HepG2 (cell line): ENCODE results near the gene PTPN5.

Experiments
- ARNTL ChIP-seq: sonication (generic); formaldehyde crosslinking; IDR thresholded peaks from 2 replicates; pipeline ENCODE4 v1.4.0; 2020; ENCODE audit warnings: mild to moderate bottlenecking, missing genetic modification reagents
- CTCF ChIP-seq: sonication (generic); formaldehyde crosslinking; IDR thresholded peaks from 2 replicates; pipeline ENCODE4 v1.5.0; 2020; ENCODE audit warnings: mild to moderate bottlenecking, missing genetic modification reagents, moderate library complexity
- EP300 ChIP-seq, 3 experiments: sonication (generic) in 1 of 3; formaldehyde crosslinking in 1 of 3; IDR thresholded peaks; 2 replicates each; pipeline versions ENCODE4 v1.5.1 to v1.6.1; 2011 to 2020; ENCODE audit warnings: low read depth in 2 of 3, low read length in 2 of 3, borderline replicate concordance in 1 of 3, improper control_type of control experiment in 1 of 3, mild to moderate bottlenecking in 1 of 3, missing genetic modification reagents in 1 of 3, moderate library complexity in 1 of 3
- GATAD2A ChIP-seq: IDR thresholded peaks from 2 replicates; pipeline ENCODE4 v1.6.1; 2016
- KIAA2018 ChIP-seq: sonication (generic); formaldehyde crosslinking; IDR thresholded peaks from 2 replicates; pipeline ENCODE4 v1.5.0; 2020; ENCODE audit warnings: mild to moderate bottlenecking, missing genetic modification reagents, borderline replicate concordance
- NFRKB ChIP-seq: fragments of 450-650 bp; IDR thresholded peaks from 2 replicates; pipeline ENCODE4 v1.6.1; 2017
- PHF8 ChIP-seq: sonication (generic); formaldehyde crosslinking; IDR thresholded peaks from 2 replicates; pipeline ENCODE4 v1.5.0; 2020; ENCODE audit warnings: missing genetic modification reagents
- RFXANK ChIP-seq: IDR thresholded peaks from 2 replicates; pipeline ENCODE4 v1.6.1; 2016
- RNF2 ChIP-seq: fragments of 450-650 bp; conservative IDR thresholded peaks from 2 replicates; pipeline ENCODE4 v1.6.1; 2016; ENCODE audit warnings: low read depth
- RXRA ChIP-seq: sonication (generic); formaldehyde crosslinking; IDR thresholded peaks from 2 replicates; pipeline ENCODE4 v1.5.1; 2020; ENCODE audit warnings: missing genetic modification reagents
- TBX3 ChIP-seq: fragments of 450-650 bp; IDR thresholded peaks from 2 replicates; pipeline ENCODE4 v1.6.1; 2017; ENCODE audit warnings: antibody characterized with exemption, mild to moderate bottlenecking, inconsistent platforms, borderline replicate concordance
- ZNF251 ChIP-seq: sonication (generic); formaldehyde crosslinking; IDR thresholded peaks from 2 replicates; pipeline ENCODE4 v1.9.0; 2021; ENCODE audit warnings: mild to moderate bottlenecking, missing genetic modification reagents
- ZNF841 ChIP-seq: sonication (generic); formaldehyde crosslinking; IDR thresholded peaks from 2 replicates; pipeline ENCODE4 v1.8.1; 2023; ENCODE audit warnings: missing genetic modification reagents, borderline replicate concordance
- ZSCAN25 ChIP-seq: sonication (generic); formaldehyde crosslinking; IDR thresholded peaks from 2 replicates; pipeline ENCODE4 v1.8.0; 2022; ENCODE audit warnings: mild to moderate bottlenecking, missing genetic modification reagents

- TF ChIP-seq ARNTL (CRISPR knock-in tag) (no peak), ZNF841 (CRISPR knock-in tag) (no peak), GATAD2A (no peak), TBX3 (no peak), NFRKB (no peak), RFXANK (CRISPR knock-in tag) (no peak), ZSCAN25 (CRISPR knock-in tag) (no peak), ZNF251 (CRISPR knock-in tag) (no peak), PHF8 (CRISPR knock-in tag) (no peak), CTCF (CRISPR knock-in tag) (no peak), KIAA2018 (no peak), RNF2 (no peak), EP300 (IDR thresholded peaks at IDR 0.05; ENCODE audit: low read depth in 2 of 2, low read length in 2 of 2) (no peak), EP300 (CRISPR knock-in tag; IDR thresholded peaks at IDR 0.05; ENCODE audit: borderline replicate concordance) (no peak), RXRA (CRISPR knock-in tag) (no peak)
These were observed 42.7 kb downstream of the PTPN5 start for GRCh38 chr11:18748766-18749365.
